ENCODE data around the gene FOXQ1. TPM values are rescaled to one million over a fixed set of nuclear protein-coding genes. Genes with fewer than 3 reads are reported as not detected.

FOXQ1 gene
- total RNA-seq (2014; rRNA removed; shearing (Covaris generic)), result 78.5 and 88.4 TPM in 2 replicates
- polyA plus RNA-seq (2014; cell fraction: nucleus; rRNA removed), result 10.8 and 11.3 TPM in 2 replicates

- DNase-seq (ENCODE audit: extremely low read depth, low read depth), result peak; percentile 80
These were observed at the start of gene FOXQ1 for GRCh38 chr6:1311400-1312202. FOXQ1 (plus strand) TSS chr6:1312098; CDS start chr6:1312705, 607 bp downstream.

DNA sequence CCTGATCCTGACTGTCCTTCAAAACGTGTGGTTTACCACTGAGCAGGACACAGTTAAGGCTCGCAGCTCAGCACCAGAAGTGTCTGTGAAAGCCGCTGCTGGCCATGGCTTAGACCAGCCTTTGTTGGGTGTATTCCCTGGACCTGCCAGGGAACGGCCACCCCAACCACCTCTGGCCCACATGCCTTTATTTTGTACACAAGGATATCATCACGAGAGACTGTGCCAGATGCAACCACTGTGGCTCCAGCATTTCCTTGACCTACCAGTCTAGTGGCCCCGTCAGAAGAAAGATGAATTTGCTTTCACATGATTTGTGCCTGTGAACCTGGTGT is 49.2 kb upstream of the FOXQ1 start:
- DNase-seq (ENCODE audit: extremely low read depth, low read depth), result no peak

DNA sequence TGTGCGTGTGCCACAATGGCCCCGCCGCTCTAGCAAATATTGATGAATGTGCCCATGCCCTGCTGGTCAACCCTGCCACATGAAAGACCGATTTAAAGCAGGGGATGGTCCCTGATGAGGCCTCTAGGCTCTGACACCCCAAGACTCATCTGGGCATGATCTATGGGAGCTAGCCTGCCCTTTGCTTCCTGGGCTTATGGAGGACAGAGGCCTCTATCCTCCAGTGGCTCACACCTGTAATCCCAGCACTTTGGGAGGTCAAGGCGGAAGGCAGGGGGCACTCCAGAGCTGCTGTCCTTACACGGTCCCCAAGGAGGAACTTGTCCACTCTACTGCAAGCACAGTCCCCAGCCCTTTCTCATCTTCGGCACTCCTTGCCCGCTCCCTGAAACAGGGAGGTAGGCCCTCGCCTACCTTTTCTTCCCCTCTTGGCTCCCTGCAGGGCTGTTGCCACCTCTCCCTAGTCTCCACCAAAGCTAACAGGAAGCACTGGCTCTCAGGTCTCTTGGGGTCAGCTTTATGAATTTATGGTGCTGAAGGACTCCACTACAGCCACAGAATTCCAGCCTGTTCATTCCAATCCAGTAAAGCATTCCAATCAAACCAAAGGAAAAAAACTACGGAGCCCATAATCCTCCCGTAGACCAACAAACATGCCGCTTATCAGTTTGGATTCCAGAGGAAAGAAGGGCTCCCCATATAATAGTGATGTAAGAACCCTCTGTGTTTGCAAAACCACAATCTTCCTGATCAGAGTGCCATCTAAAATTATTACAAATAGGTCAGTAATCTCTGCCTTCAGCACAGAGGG is 48.7 kb upstream of the FOXQ1 start:
- no peak for DNase-seq (ENCODE audit: extremely low read depth, low read depth)

DNA sequence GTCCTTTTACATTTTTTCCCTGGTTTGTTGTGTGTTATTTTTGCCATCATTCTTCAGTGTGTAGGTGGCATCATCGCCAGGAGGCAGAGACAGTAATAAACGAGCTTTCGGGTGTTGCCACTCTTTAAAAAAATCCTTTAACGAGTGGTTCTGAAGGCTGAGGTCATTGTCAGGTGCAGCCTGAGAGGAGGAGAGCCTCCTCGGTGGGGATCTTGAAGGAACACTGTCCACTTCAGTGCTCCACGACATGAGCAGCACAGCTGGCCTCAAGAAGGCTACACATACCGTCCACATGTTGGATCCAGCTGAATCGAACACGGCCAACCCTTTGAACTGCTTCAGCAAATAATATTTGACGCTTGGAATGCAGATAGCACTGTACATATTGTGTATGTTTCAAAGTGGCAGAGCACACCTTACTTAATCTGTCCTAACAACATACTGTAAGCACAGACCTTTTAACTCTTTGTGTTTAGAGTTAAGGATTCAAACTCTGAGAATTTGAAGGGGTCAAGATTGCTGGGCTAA is 48.0 kb upstream of the FOXQ1 start:
- DNase-seq (ENCODE audit: extremely low read depth, low read depth), result no peak

DNA sequence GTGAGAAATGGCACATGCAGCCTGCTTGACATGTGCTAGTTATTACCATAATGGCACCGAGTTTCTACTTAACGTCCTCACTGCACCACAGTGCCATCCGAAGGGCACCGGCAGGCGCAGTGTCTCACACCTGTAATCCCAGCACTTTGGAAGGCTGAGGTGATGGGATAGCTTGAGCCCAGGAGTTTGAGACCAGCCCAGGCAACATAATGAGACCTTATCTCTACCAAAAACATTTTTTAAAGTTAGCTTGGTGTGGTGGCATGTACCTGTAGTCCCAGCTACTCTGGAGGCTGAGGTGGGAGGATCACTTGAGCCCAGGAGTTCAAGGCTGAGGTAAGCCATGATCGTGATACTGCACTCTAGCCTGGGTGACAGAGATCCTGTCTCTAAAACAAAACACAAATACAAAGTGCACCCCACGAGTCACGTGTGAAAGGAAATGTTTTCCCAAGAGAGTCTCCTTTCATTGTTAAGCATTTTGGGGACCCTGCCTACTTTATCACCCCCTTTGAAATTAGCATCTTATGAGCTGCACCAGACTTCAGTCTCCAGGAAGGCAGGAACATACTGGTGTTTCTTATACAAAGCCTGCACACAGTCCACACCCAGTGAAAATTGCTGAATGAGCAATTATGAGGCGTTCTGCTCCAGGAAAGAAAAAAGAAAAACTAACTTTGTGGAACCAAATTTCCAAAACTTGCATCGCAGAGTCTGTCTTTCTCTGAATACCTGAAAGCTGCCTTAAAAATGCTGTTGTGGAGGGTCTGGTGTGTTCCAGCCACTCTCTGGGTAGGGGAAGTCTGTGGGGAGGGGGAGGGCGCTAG is 47.1 kb upstream of the FOXQ1 start:
- DNase-seq (ENCODE audit: extremely low read depth, low read depth), result no peak

GRCh38 chr6:1266686-1267056 is 45.2 kb upstream of the FOXQ1 start:
- no peak for DNase-seq (ENCODE audit: extremely low read depth, low read depth)

GRCh38 chr6:1267057-1267732 is 44.7 kb upstream of the FOXQ1 start:
- peak; percentile 63 for DNase-seq (ENCODE audit: extremely low read depth, low read depth)

GRCh38 chr6:1267790-1268762 is 43.8 kb upstream of the FOXQ1 start:
- DNase-seq (ENCODE audit: extremely low read depth, low read depth), result no peak

- no peak for DNase-seq (ENCODE audit: extremely low read depth, low read depth)
These were observed 40.7 kb upstream of the FOXQ1 start for GRCh38 chr6:1271071-1271763.

GRCh38 chr6:1278061-1278720 is 33.7 kb upstream of the FOXQ1 start:
- no peak for DNase-seq (ENCODE audit: extremely low read depth, low read depth)

DNA sequence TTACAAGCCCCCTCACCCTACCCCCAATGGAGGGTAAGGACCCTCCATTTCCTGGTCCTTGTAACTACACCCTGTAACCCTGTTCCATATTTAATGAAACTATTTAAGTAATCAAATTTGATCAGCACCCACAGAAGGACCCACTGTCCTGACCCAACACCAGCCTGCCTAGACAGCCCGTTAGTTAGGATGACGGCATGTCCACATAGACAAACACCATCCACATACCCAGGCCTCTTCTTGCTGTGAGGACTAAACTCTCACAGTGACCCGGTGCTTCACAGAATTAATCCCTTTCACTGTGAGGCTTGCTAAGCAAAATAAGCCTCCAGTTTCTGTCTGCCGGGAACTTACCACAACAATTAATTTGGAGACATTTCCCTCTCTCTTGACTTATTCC is 32.8 kb upstream of the FOXQ1 start:
- no peak for DNase-seq (ENCODE audit: extremely low read depth, low read depth)

DNA sequence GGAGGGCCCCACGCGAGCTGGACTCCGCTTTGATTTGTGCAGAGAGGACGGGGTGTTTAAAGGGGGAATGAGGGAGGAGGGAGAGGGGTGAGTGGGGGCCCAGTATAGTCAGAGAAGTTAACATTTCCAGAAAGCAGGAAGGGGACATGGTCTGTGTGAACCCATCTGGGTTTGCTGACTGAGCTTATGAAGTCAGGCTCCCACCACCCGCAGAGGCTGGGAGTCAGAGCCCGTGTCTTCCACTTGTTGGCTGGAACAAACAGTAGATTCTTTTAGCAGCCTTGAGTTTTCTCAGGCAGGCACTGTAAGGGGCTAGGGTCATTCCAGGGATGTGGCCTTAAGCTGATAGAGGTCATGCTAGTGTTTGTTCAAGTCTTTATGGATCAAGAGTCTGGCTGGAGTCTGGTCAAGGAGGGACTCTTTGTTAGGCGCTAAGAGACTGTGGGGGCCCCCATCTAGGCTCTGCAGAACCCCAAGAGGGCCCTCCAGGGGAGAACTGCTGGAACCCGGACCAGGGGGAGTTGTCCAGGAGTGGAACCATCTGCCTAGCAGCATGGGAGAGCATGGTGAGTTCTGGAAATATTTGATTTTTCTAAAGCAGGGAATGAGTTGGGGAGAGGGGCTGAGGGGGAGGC is 31.1 kb upstream of the FOXQ1 start:
- no peak for DNase-seq (ENCODE audit: extremely low read depth, low read depth)

DNA sequence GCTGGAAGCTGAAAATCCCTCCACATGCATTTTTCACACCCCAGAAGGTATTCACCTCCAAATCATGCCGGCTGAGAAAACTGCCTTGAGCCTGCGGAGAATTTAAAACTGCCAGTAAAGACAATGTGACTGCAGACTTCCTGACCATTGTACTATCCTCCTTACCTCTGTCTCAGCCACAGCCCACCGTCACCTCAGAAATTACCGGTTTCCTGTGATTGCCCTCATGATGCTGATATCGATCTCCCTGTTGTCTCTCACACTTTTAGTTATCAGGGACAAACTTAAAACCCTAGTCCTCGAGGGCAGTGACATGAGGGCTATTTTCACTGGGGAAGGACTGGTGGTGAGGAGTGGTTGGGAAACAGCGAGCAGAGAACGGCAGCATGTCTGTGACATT is 30.2 kb upstream of the FOXQ1 start:
- DNase-seq (ENCODE audit: extremely low read depth, low read depth), result no peak

DNA sequence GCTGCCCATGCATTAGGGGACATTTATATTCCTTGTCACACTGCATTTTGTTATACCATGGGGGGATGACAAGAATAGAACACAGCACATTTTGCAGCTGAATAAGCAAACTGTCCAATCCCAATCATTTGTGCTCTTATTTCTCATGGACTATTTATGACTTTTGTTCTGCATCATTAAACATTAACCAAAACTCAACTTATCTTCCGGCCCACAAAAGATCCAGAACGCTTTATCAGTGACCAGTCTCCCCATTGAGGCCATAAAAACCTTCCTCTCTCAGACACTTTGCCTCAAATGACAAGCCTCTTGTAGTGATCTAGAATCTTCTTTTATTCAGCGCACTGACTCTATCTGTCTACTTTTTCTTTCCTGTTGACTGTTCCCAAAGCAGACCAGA is 28.4 kb upstream of the FOXQ1 start:
- DNase-seq (ENCODE audit: extremely low read depth, low read depth), result no peak

DNA sequence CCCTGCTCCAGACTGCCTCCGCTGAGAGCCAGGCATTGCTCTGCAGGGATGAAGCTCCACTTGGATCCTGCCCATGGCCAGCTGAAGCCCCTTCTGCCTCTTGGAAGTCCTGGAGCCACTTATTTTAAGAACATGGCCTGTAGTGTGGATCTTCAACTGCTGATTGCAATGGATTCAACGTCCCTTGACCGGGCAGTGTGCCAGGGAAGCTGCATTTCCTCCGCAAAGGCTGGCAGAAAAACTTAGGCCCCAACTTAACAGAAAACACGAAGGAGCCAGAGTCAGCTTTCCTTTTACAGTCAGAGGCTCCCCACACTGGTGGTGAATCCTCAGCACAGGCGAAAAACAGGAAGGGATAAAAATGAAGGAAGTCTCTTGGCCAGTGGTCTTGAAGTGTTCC is 26.3 kb upstream of the FOXQ1 start:
- no peak for DNase-seq (ENCODE audit: extremely low read depth, low read depth)

DNA sequence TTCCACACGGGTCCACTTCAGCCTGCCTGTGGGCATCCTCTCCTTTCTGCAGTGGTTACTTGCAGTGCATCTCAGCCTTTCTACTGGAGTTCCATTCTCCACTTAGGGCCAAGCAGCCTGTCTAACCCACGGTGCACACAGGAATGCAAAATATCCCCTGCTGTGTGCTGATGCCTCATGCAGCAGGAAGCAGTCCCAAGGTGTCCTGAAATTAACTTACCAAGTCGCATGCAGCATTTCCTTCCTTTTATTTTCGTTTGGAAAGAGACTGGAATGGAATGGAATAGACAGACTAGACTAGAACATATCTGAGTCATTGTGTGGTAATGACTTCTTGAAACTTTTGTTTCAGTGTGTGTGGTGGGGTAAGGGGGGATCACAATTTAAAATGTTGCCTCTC is 25.9 kb upstream of the FOXQ1 start:
- no peak for DNase-seq (ENCODE audit: extremely low read depth, low read depth)

DNA sequence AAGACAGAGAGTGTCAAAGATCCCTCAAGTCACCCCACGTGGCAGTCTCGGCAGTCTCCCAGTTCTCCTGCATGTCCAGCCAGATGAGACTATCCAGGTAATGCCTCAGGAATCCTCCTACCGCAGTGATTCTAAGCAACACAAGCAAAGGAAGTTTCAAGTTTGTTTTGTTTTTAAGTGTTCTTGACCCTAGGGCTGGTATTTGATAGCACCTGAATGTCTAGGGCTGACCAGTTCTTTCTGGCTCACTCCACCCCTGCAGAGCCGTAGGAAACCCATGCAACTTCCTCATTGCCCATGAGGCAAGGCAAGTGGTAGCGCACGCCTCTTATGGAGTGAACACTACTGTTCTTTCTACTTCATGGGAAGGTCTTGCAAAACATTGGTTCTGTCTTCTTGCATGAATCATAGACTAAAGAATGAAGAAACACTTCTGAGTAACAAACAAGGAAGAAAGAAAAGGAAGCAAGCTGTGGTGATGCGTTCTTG is 24.8 kb upstream of the FOXQ1 start:
- DNase-seq (ENCODE audit: extremely low read depth, low read depth), result peak; percentile 7
